HL-60 (cell line): ENCODE results near the gene SIRT6.

Experiments
- DNase-seq, 2 experiments: peaks; one replicate each; pipeline ENCODE4 v3.0.0-alpha.2; 2010 to 2020; ENCODE audit warnings: low read depth in 1 of 2, low spot score in 1 of 2
- H3K27ac ChIP-seq: fragments of 250-450 bp; sonication (Bioruptor Pico); replicated peaks from 2 replicates; pipeline ENCODE4 v1.5.1; 2020; ENCODE audit warnings: mild to moderate bottlenecking, moderate library complexity
- H3K27me3 ChIP-seq: fragments of 250-450 bp; sonication (Bioruptor Pico); 2 replicates; pipeline ENCODE4 v1.5.1; 2021; ENCODE audit warnings: mild to moderate bottlenecking, moderate library complexity; ENCODE audit not compliant: insufficient read depth, poor library complexity, severe bottlenecking
- H3K4me3 ChIP-seq: replicated peaks from 2 replicates; pipeline ENCODE4 v1.5.1; 2011; ENCODE audit warnings: mild to moderate bottlenecking, control low read depth, low read length; ENCODE audit not compliant: insufficient read depth
- GABPA ChIP-seq: IDR thresholded peaks from 2 replicates; pipeline ENCODE4 v1.6.1; 2012; ENCODE audit warnings: low read depth
- POLR2AphosphoS5 ChIP-seq: IDR thresholded peaks from 2 replicates; pipeline ENCODE4 v1.6.1; 2012; ENCODE audit warnings: low read depth
- SPI1 ChIP-seq: IDR thresholded peaks from 2 replicates; pipeline ENCODE4 v1.6.1; 2012; ENCODE audit warnings: low read depth, mild to moderate bottlenecking, borderline replicate concordance
- TF ChIP-seq, protein P1 (sequence below): IDR thresholded peaks from 2 replicates; pipeline ENCODE4 v1.6.1; 2012; ENCODE audit warnings: low read depth; ENCODE audit not compliant: insufficient replicate concordance
- TF ChIP-seq, protein P2 (sequence below): IDR thresholded peaks from one replicate; pipeline ENCODE4 v1.5.1; 2011; ENCODE audit warnings: low read length, control low read depth, inconsistent platforms; ENCODE audit not compliant: insufficient read depth

Gene SIRT6

DNA sequence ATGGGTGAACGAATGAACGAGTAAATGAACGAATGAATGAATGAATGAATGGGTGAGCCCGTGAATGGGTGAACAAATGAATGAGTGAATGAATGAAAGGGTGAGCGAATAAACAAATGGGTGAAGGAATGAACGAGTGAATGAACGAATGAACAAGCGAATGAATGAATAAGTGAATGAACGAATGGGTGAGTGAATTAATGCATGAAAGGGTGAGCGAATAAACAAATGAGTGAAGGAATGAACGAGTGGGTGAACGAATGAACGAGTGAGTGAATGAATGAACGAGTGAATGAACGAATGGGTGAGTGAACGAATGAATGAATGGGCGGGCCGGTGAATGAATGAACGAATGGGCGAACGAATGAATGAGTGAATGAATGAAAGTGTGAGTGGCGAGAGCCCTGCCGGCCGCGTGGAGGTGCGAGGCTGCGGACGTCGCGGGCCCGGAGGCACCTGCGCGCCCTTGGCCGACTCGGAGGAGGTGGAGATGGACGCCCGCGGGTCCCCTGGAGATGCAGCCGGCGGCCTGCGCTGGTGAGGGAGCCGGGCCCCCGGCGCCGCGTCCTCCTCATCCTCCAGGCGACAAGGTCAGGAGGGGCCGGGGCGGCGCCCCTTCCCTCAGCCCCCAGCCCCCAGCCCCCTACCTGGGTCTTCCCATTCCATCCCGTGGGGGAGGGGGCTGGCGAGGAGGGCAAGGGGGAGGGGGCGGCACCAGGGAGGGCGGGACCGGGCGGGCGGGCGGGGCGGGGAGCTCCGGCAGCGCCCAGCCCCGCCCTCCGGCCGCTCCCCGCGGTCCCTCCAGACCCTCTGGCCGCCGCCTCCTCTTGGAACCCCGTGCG, 15.5 kb upstream of the SIRT6 start:
- no peak for DNase-seq
- Histone ChIP-seq H3K4me3 (no peak overlapping the region), H3K27ac (no peak overlapping the region), H3K27me3 (peaks cover 14% of the 10 kb centered on the region)
- TF ChIP-seq, protein P1, sequence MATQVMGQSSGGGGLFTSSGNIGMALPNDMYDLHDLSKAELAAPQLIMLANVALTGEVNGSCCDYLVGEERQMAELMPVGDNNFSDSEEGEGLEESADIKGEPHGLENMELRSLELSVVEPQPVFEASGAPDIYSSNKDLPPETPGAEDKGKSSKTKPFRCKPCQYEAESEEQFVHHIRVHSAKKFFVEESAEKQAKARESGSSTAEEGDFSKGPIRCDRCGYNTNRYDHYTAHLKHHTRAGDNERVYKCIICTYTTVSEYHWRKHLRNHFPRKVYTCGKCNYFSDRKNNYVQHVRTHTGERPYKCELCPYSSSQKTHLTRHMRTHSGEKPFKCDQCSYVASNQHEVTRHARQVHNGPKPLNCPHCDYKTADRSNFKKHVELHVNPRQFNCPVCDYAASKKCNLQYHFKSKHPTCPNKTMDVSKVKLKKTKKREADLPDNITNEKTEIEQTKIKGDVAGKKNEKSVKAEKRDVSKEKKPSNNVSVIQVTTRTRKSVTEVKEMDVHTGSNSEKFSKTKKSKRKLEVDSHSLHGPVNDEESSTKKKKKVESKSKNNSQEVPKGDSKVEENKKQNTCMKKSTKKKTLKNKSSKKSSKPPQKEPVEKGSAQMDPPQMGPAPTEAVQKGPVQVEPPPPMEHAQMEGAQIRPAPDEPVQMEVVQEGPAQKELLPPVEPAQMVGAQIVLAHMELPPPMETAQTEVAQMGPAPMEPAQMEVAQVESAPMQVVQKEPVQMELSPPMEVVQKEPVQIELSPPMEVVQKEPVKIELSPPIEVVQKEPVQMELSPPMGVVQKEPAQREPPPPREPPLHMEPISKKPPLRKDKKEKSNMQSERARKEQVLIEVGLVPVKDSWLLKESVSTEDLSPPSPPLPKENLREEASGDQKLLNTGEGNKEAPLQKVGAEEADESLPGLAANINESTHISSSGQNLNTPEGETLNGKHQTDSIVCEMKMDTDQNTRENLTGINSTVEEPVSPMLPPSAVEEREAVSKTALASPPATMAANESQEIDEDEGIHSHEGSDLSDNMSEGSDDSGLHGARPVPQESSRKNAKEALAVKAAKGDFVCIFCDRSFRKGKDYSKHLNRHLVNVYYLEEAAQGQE = no peak
- TF ChIP-seq, protein P2, sequence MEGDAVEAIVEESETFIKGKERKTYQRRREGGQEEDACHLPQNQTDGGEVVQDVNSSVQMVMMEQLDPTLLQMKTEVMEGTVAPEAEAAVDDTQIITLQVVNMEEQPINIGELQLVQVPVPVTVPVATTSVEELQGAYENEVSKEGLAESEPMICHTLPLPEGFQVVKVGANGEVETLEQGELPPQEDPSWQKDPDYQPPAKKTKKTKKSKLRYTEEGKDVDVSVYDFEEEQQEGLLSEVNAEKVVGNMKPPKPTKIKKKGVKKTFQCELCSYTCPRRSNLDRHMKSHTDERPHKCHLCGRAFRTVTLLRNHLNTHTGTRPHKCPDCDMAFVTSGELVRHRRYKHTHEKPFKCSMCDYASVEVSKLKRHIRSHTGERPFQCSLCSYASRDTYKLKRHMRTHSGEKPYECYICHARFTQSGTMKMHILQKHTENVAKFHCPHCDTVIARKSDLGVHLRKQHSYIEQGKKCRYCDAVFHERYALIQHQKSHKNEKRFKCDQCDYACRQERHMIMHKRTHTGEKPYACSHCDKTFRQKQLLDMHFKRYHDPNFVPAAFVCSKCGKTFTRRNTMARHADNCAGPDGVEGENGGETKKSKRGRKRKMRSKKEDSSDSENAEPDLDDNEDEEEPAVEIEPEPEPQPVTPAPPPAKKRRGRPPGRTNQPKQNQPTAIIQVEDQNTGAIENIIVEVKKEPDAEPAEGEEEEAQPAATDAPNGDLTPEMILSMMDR = no peak
- TF ChIP-seq GABPA = no peak
- TF ChIP-seq POLR2AphosphoS5 = no peak

DNA sequence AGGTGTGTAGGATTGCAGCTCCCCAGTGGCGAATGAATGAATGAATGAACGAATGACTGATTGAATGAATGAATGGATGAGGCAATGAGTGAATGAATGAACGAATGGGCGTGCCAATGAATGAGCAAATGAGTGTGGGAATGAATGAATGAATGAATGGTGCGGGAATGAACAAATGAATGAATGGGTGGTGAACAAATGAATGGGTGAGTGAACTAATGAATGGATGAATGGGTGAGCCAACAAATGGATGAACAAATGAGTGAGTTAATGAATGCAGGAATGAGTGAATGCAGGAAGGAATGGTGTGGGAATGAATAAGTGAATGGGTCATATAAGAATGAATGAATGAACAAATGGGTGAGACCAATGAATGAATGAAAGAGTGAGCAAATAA, 14.9 kb upstream of the SIRT6 start:
- Histone ChIP-seq H3K27me3 (peaks cover 14% of the 10 kb centered on the region), H3K4me3 (no peak overlapping the region), H3K27ac (no peak overlapping the region)
- TF ChIP-seq GABPA (no peak), SPI1 (no peak), POLR2AphosphoS5 (no peak)
- TF ChIP-seq, protein P1 = no peak
- TF ChIP-seq, protein P2 = no peak
- DNase-seq = no peak

DNA sequence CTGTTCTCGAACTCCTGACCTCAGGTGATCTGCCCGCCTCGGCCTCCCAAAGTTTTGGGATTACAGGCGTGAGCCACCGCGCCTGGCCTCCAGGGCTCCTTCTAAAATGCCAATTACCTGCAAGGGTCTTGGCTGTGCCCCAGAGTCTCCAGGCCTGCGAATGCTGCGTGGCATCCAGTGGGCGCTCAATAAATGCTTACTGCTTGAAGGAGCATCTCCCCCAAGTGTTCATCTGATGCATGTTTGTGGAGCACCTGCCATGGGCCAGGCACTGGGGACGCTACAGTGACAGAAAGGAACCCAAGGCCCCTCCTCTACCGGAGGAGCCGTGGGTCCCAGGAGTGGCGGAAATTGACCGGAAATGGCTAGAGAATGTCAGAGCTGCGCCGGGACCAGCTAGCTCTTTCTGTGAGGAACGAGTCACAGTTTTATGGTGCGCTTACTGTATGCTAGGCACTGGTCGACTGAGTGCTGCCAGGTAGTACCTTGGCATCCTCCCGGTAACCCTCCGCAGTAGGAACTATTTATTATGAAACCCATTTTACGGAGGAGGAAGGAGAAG, 14.3 kb upstream of the SIRT6 start:
- Histone ChIP-seq H3K4me3 (no peak overlapping the region), H3K27me3 (peaks cover 14% of the 10 kb centered on the region), H3K27ac (no peak overlapping the region)
- no peak for DNase-seq
- TF ChIP-seq, protein P2 = no peak
- TF ChIP-seq POLR2AphosphoS5 = no peak
